ENCODE data around the gene DCUN1D1. TPM values are rescaled to one million over a fixed set of nuclear protein-coding genes. Genes with fewer than 3 reads are reported as not detected.

DCUN1D1 gene
- total and polyA plus RNA-seq, 10 of the 15 experiments (the other 5 are each of a cell fraction or from before 2014, with no cell fraction given) = 19.8 to 47.4 (median 30.8) TPM

DNA sequence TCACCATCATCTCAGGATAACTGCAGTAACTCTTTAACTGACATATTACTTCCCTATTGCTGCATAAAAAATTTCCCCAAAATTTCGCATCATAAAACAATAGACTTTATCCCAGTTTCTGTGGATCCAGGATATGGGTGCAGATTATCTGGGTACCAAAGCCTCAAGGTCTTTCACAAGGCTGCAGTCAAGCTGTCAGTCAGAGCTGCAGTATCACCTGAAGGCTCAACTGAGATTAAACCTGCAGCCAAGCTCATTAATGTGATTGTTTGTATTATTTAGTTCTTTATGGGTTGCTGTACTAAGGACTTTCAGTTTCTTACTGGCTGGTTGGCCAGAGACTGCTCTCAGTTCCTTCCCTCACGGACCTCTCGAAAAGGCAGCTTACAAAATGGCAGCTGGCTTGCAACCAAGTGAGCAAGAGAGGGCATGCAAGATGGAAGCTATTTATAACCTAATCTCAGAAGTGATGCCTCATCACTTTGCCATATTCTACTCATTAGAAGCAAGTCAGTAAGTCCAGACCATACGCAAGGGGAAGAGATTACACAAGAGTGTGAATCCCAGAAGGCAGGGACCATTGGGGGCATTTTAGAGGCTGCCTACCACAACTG is 54.9 kb downstream of the DCUN1D1 start (continued):
- TF ChIP-seq, protein P1, sequence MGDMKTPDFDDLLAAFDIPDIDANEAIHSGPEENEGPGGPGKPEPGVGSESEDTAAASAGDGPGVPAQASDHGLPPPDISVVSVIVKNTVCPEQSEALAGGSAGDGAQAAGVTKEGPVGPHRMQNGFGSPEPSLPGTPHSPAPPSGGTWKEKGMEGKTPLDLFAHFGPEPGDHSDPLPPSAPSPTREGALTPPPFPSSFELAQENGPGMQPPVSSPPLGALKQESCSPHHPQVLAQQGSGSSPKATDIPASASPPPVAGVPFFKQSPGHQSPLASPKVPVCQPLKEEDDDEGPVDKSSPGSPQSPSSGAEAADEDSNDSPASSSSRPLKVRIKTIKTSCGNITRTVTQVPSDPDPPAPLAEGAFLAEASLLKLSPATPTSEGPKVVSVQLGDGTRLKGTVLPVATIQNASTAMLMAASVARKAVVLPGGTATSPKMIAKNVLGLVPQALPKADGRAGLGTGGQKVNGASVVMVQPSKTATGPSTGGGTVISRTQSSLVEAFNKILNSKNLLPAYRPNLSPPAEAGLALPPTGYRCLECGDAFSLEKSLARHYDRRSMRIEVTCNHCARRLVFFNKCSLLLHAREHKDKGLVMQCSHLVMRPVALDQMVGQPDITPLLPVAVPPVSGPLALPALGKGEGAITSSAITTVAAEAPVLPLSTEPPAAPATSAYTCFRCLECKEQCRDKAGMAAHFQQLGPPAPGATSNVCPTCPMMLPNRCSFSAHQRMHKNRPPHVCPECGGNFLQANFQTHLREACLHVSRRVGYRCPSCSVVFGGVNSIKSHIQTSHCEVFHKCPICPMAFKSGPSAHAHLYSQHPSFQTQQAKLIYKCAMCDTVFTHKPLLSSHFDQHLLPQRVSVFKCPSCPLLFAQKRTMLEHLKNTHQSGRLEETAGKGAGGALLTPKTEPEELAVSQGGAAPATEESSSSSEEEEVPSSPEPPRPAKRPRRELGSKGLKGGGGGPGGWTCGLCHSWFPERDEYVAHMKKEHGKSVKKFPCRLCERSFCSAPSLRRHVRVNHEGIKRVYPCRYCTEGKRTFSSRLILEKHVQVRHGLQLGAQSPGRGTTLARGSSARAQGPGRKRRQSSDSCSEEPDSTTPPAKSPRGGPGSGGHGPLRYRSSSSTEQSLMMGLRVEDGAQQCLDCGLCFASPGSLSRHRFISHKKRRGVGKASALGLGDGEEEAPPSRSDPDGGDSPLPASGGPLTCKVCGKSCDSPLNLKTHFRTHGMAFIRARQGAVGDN (IDR thresholded peaks at IDR 0.05) = peak; percentile 92
- TF ChIP-seq NR2F1 (conservative IDR thresholded peaks at IDR 0.05) (no peak), USF1 (IDR thresholded peaks at IDR 0.05; ENCODE audit: borderline replicate concordance, extremely low read length, insufficient read depth, low read depth, low read length) (no peak)

DNA sequence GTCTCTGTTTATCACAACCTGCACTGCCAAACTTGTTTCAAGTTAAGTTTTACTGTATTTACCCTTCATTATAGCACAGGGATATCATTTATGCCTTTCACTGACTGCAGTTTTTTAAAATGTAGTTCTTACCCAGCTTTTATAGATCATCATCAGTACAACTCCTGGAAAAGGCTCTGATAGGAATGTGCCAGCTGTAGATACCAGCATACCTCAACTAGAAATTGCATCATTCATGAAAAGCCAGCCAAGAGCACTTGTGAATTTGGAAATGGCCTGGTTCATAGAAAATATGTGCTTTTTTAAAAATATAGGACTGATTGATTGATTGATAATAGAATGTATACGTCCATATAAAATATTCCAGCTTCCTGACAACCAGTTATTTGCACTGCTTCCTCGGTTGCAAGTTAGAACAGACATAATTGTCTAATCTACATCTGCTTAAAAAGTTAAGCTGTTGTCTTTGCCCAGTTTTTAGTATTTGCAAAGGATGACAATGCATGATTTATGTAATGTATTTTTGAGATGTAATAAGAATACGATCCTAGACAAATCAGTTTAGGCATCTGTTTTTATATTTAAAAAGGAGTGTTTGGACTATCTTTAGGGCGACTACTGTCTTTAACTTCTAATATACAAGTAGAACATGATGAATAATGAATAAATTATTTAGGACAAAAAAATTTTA is 58.5 kb downstream of the DCUN1D1 start:
- no TSS peak for BruUV-seq (replicated peaks)
- intact Hi-C loops (cut with micrococcal nuclease; ENCODE audit: unreplicated experiment) = no loop called here
- WGBS (ENCODE audit: insufficient coverage, insufficient replicate concordance, low lambda C conversion rate, missing lambda C conversion rate) = 84% methylated on average over 4 of the region's 4 CpGs

More for the DNA sequence above, 58.5 kb downstream of the DCUN1D1 start:
- ChIA-PET CTCF (interaction anchor here (0.9 to 1.2 kb wide), 2 partner anchors 57 to 208 kb away, joined by 3 read pairs; no protein-coding TSS in a partner anchor), POLR2A (interaction anchor here (0.6 kb wide), 1 partner anchor 1102 kb away, joined by 9 read pairs; no protein-coding TSS in a partner anchor), SMC1A (ENCODE audit: uncharacterized antibody, unreplicated experiment) (interaction anchor here (1.6 kb wide), 1 partner anchor 12 kb away, joined by 4 read pairs; no protein-coding TSS in a partner anchor), RAD21 (ENCODE audit: unreplicated experiment) (no interaction called here)
- Histone ChIP-seq H3K9ac (ENCODE audit: control insufficient read depth, insufficient read depth, low read length) (no peak overlapping the region), H2AFZ (ENCODE audit: control insufficient read depth, low read depth, low read length) (no peak overlapping the region), H3K9me3 (replicated peaks; ENCODE audit: control insufficient read depth, insufficient read depth, low read length) (no peaks in the 10 kb centered on the region), H3K27me3 (replicated peaks in 1 of 2; ENCODE audit: control insufficient read depth in 2 of 2, insufficient read depth in 2 of 2, low read length in 1 of 2) (no peaks in the 10 kb centered on the region), H4K20me1 (ENCODE audit: control insufficient read depth, insufficient read depth) (no peaks in the 10 kb centered on the region), H3K4me3 (no peak overlapping the region), H3K79me2 (ENCODE audit: control insufficient read depth, insufficient read depth, low read length) (no peaks in the 10 kb centered on the region), H3K36me3 (ENCODE audit: control insufficient read depth in 2 of 2, insufficient read depth in 2 of 2, low read length in 1 of 2) (peaks cover 0 to 12% of the 10 kb centered on the region in 2 experiments; a peak in 1 of 4 replicates), H3K4me1 (ENCODE audit: control insufficient read depth, insufficient read depth, low read length) (peaks cover 9% of the 10 kb centered on the region; the same call in 1 of the 2 replicates), H3K27ac (ENCODE audit: control insufficient read depth, insufficient read depth) (no peak overlapping the region), H3K4me2 (ENCODE audit: control insufficient read depth, insufficient read depth) (no peak overlapping the region)
- DNase-seq (ENCODE audit: low read depth, low spot score) = no peak
- TF ChIP-seq CEBPB (IDR thresholded peaks at IDR 0.05; ENCODE audit: borderline replicate concordance in 1 of 2, low read depth in 2 of 2, low read length in 2 of 2) (no peak), IRF4 (IDR thresholded peaks at IDR 0.05; ENCODE audit: low read depth, low read length) (no peak), FOXM1 (IDR thresholded peaks at IDR 0.05; ENCODE audit: low read depth, low read length) (no peak), RB1 (IDR thresholded peaks at IDR 0.05; ENCODE audit: borderline replicate concordance) (no peak), ATF3 (IDR thresholded peaks at IDR 0.05; ENCODE audit: borderline replicate concordance, extremely low read depth, low read depth, low read length) (no peak), HDAC6 (IDR thresholded peaks at IDR 0.05; ENCODE audit: unreplicated experiment) (no peak), POLR2AphosphoS5 (IDR thresholded peaks at IDR 0.05; ENCODE audit: low read length) (no peak)
- ATAC-seq = no peak
- in situ Hi-C loops (cut with MboI) = no loop called here
- FAIRE-seq = no peak
